Naive thymus-derived CD8-positive, alpha-beta T cell (primary cell): Measurements from ENCODE around the gene MYO3A. TPM values are rescaled to one million over a fixed set of nuclear protein-coding genes. Genes with fewer than 3 reads are reported as not detected.
"Not testable (repeated sequence)": the region's sequence is repeated elsewhere in the genome, so short reads cannot be mapped to it uniquely, and the experiment has no call there.

Experiments
- ATAC-seq, 2 donors: fragments of 150-1000 bp; cut with Tn5 transposase in 1 of 2; sonication (Bioruptor Pico), chemical (Tn5 transposase) in 1 of 2; 1 replicate in 1 of 2; 2 replicates in 1 of 2; pipeline ENCODE4 v1.10.0; 2021; ENCODE audit warnings: mild to moderate bottlenecking in 2 of 2, moderate library complexity in 2 of 2
- POLR2A ChIA-PET: fragments of 350-600 bp; sonication (Branson Sonifier 250); formaldehyde crosslinking; loops from one replicate; lab custom pipeline; 2021; ENCODE audit warnings: antibody characterized with exemption; lab: Charles Lee
- DNase-seq, 10 donors: peaks; one replicate each; pipeline versions ENCODE4 v3.0.0 to v3.0.0-alpha.2; 2020 to 2022
- H3K27ac Mint-ChIP-seq, 10 donors: one replicate each; pipeline ENCODE4 v1.8.0; 2020 to 2022; ENCODE audit warnings: mild to moderate bottlenecking in 10 of 10, mixed read lengths in 10 of 10, moderate library complexity in 4 of 10, inconsistent platforms in 1 of 10
- H3K27me3 Mint-ChIP-seq, 5 donors: one replicate each; pipeline ENCODE4 v1.8.0; 2021 to 2022; ENCODE audit warnings: mixed read lengths in 5 of 5
- H3K36me3 Mint-ChIP-seq, 3 donors: one replicate each; pipeline ENCODE4 v1.8.0; 2020 to 2022; ENCODE audit warnings: mixed read lengths in 3 of 3, mild to moderate bottlenecking in 2 of 3, inconsistent platforms in 1 of 3
- H3K4me1 Mint-ChIP-seq, 4 donors: one replicate each; pipeline ENCODE4 v1.8.0; 2021 to 2022; ENCODE audit warnings: mixed read lengths in 4 of 4
- H3K4me3 Mint-ChIP-seq, 10 donors: one replicate each; pipeline ENCODE4 v1.8.0; 2020 to 2022; ENCODE audit warnings: mild to moderate bottlenecking in 10 of 10, mixed read lengths in 10 of 10, moderate library complexity in 6 of 10, inconsistent platforms in 1 of 10
- H3K9me3 Mint-ChIP-seq, 9 donors: one replicate each; pipeline ENCODE4 v1.8.0; 2020 to 2022; ENCODE audit warnings: mixed read lengths in 9 of 9, mild to moderate bottlenecking in 3 of 9, inconsistent platforms in 1 of 9, moderate library complexity in 1 of 9
- polyA plus RNA-seq, 3 donors: library from polyadenylated mRNA; unstranded; fragments of 300-500 nt; fragmentation: Illumina TruSeq; gene quantifications; one replicate each; pipeline ENCODE4 v1.2.3, GENCODE V29; 2021
- total RNA-seq, 8 experiments: library from RNA in 2 of 8; stranded (reverse) in 2 of 8; gene quantifications; one replicate each; pipeline ENCODE4 v1.2.3 and lab custom pipeline; 2021 to 2026

Gene MYO3A
- total and polyA plus RNA-seq, 5 experiments from 2014 or later, result not detected

DNA sequence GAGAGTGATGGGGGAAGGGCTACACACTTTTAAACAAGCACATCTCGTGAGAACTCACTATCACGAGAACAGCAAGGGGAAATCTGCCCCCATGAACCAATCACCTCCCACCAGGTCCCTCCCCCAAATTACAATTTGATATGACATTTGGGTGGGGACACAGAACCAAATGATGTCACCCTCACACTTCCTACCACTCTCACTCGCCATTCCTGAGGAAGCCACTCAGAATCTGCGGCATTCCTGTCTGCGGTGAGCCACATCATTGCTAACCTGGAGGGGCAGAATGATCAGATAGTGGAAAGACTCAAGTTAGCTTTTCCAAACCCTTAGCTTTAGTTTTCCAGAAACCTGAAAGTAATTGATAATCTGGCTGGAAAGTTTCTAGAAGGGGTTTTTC lies 66.9 kb downstream of the MYO3A start:
- POLR2A ChIA-PET, result no interaction called here
- Mint-ChIP-seq H3K27me3 (peaks cover 9 to 44% (median 24%) of the 10 kb centered on the region in 5 donors), H3K36me3 (no peaks in the 10 kb centered on the region), H3K9me3 (peaks cover 0 to 4% (median 0%) of the 10 kb centered on the region in 9 donors), H3K27ac (no peak overlapping the region), H3K4me3 (no peak overlapping the region), H3K4me1 (no peaks in the 10 kb centered on the region)
- DNase-seq (no peak), ATAC-seq (no peak)

DNA sequence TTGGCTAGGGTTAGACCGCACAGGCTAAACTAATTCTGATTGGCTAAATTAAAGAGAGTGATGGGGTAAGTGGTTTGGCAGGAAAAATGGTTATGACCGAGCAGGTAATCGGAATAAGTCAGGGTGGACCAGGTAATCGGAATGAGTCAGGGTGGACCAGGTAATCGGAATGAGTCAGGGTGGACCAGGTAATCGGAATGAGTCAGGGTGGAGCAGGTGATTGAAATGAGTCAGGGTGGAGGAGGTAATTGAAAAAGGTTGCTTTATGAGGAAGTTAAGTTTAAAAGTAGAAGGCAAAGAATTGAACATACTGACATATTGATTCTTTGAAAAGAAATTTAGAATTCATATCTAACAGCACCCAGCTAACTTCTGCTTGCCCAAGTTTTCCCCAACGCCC lies 68.4 kb downstream of the MYO3A start:
- H3K36me3 Mint-ChIP-seq, DNase-seq, H3K4me1 Mint-ChIP-seq, H3K27ac Mint-ChIP-seq, POLR2A ChIA-PET, H3K4me3 Mint-ChIP-seq, ATAC-seq, H3K9me3 Mint-ChIP-seq: not testable (repeated sequence)
- H3K27me3 Mint-ChIP-seq, result peaks cover 6 to 36% (median 19%) of the 10 kb centered on the region in 5 donors

DNA sequence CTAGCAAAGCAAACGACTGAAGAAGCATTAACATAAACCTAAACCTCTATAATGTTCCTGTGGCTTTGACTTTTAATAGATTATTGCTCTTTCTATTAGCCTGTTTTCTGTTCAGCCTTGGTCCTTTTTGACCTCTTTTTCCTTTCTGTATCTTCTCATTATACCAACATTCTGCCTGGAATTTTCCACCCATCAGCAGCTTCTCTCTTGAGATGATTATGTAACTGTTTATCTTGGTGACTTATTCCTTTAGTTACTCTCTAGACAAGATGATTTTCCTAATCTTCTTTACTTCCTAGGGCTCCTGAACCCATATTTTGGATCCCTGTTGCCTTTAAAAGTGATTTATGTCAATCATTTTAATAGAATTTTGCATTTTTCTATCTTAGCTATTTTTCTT lies 81.1 kb downstream of the MYO3A start:
- no peaks in the 10 kb centered on the region for H3K4me1 Mint-ChIP-seq
- no peak overlapping the region for H3K27ac Mint-ChIP-seq
- POLR2A ChIA-PET, result no interaction called here
- no peaks in the 10 kb centered on the region for H3K36me3 Mint-ChIP-seq
- no peak for DNase-seq
- no peak for ATAC-seq
- peaks cover 1 to 11% (median 6%) of the 10 kb centered on the region in 5 donors for H3K27me3 Mint-ChIP-seq
- no peak overlapping the region for H3K4me3 Mint-ChIP-seq
- peaks cover 0 to 22% (median 2%) of the 10 kb centered on the region in 9 donors for H3K9me3 Mint-ChIP-seq

DNA sequence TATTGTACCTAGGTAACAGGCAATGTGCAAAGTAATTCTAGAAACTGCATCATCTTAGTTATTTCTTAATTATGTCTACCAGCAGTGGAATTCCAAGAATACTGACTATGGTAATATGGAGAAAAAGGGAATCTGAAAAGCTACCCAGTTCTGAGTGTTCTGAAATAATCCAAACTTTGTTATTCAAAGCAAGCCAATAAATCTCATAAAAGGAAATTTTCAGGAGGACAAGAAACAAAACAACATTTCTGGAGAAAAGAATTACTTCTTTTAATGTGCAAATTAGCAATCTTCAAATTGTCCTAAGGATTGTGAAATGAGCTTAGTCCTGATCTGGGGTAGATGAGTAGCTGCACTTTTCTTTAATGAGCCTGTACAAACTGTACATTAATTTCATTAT lies 88.8 kb downstream of the MYO3A start:
- Mint-ChIP-seq H3K27ac (no peak overlapping the region), H3K9me3 (no peaks in the 10 kb centered on the region), H3K4me3 (no peak overlapping the region), H3K4me1 (peaks cover 0 to 2% (median 0%) of the 10 kb centered on the region in 4 donors), H3K36me3 (no peaks in the 10 kb centered on the region), H3K27me3 (peaks cover 0 to 14% (median 4%) of the 10 kb centered on the region in 5 donors)
- DNase-seq, result no peak
- no peak for ATAC-seq
- POLR2A ChIA-PET, result no interaction called here

DNA sequence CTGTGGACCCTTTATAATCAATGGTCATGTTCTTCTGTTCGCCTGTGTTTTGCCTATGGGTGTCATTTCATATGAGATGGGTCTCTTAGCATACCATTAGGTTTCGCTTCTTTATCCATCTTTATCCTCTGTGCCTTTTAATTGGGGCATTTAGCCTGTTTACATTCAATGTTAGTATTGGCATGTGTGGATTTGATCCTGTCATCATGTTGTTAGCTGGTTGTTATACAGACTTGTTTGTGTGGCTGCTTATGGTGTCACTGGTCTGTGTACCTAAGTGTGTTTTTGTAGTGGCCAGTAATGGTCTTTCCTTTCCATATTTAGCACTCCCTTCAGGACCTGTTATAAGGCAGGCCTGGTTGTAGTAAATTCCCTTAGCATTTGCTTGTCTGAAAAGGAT lies 90.3 kb downstream of the MYO3A start:
- Mint-ChIP-seq H3K27me3 (peaks cover 0 to 14% (median 4%) of the 10 kb centered on the region in 5 donors), H3K9me3 (no peaks in the 10 kb centered on the region), H3K27ac (no peak overlapping the region), H3K4me1 (peaks cover 0 to 2% (median 0%) of the 10 kb centered on the region in 4 donors), H3K4me3 (no peak overlapping the region), H3K36me3 (no peaks in the 10 kb centered on the region)
- POLR2A ChIA-PET, result no interaction called here
- DNase-seq, result no peak
- no peak for ATAC-seq

DNA sequence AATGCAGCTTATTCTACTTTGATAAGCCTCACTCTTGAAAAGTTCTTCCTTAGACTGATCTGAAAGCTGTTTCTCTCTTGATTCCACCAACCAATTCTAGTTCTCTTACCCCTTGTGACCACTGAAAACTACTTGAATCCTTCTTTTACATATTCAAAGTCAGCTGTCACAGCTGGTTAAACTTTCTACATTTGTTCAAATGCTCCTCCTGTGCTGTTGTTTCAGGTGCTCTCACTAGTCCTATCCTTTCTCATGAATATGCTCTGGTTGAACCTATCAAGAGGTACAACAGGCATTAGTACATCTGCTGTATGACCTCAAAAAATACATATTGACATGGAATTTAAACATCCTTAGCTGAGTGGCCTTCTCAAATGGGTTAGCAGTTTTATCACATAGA lies 91.5 kb downstream of the MYO3A start:
- no peaks in the 10 kb centered on the region for H3K36me3 Mint-ChIP-seq
- no peak for ATAC-seq
- POLR2A ChIA-PET, result no interaction called here
- no peak overlapping the region for H3K4me3 Mint-ChIP-seq
- H3K27ac Mint-ChIP-seq, result no peak overlapping the region
- no peaks in the 10 kb centered on the region for H3K9me3 Mint-ChIP-seq
- H3K4me1 Mint-ChIP-seq, result peaks cover 0 to 2% (median 0%) of the 10 kb centered on the region in 4 donors
- no peak for DNase-seq
- peaks cover 0 to 14% (median 4%) of the 10 kb centered on the region in 5 donors for H3K27me3 Mint-ChIP-seq

DNA sequence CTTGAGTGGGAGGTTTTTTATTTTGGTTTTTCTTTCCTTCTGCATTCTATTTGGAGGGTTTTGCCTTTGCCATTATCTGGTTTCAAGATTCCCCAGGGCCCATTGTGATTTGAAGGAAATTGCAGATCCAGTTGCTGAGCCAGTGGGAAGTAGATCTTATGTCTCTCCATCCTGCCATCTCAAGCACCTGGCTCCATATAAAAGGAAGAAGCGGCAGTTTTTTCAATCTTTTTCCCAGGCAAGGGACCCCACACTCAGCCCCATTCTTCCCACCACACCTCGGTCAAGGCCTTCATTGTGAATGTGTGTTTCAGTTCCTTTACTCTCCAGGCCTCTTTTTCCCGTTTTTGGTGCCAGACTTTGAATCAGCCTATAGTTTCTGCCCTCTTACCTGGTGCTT lies 95.8 kb downstream of the MYO3A start:
- Mint-ChIP-seq H3K27me3 (peaks cover 0 to 8% (median 4%) of the 10 kb centered on the region in 5 donors), H3K9me3 (peaks cover 0 to 4% (median 0%) of the 10 kb centered on the region in 9 donors), H3K36me3 (no peaks in the 10 kb centered on the region), H3K4me1 (peaks cover 0 to 2% (median 0%) of the 10 kb centered on the region in 4 donors), H3K4me3 (no peak overlapping the region), H3K27ac (no peak overlapping the region)
- DNase-seq (no peak), ATAC-seq (no peak)
- POLR2A ChIA-PET, result no interaction called here

DNA sequence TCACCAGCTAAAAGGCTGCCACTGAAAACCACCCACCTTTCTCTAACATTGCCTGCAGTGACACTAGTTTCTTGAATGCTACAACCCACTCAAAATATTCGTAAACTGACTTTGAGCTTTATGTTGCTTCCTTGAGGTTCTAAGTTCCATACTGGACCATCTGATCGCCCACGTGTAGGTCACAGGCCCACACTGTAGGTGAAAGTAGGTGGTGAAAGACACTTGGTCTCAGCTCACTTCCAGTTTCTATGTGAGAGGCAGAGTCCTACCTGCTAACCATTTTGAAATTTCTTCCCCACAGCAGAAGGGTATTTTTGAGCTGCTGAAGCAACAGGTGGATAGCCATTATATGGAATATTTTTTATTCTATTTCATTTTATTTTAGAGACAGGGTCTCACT lies 97.3 kb downstream of the MYO3A start:
- Mint-ChIP-seq H3K27ac (no peak overlapping the region), H3K9me3 (peaks cover 0 to 4% (median 0%) of the 10 kb centered on the region in 9 donors), H3K4me1 (no peaks in the 10 kb centered on the region), H3K36me3 (no peaks in the 10 kb centered on the region), H3K4me3 (no peak overlapping the region), H3K27me3 (peaks cover 0 to 7% (median 4%) of the 10 kb centered on the region in 5 donors)
- DNase-seq, result no peak
- no peak for ATAC-seq
- POLR2A ChIA-PET, result no interaction called here

DNA sequence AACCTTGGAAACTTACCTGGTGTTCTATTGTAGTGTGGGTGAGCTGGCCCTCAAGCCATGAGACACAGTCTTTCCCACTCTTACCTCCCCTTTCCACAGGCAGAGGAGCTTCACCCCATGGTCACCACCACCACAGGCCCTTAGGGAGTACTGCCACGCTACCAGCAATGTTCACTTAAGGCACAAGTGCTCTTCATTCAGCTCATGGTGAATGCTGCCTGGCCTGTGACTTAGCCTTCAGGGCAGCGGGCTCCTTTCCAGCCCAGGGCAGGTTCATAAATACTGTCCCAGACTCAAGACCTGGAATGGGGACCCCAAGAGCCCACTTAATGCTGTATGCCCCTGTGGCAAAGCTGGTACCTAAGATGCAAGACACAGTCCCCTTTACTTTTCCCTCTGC lies 109.4 kb downstream of the MYO3A start:
- Mint-ChIP-seq H3K27me3 (peaks cover 0 to 25% (median 2%) of the 10 kb centered on the region in 5 donors), H3K9me3 (peaks cover 10 to 41% (median 18%) of the 10 kb centered on the region in 9 donors), H3K27ac (no peak overlapping the region), H3K36me3 (peaks cover 0 to 24% (median 0%) of the 10 kb centered on the region in 3 donors), H3K4me3 (no peak overlapping the region), H3K4me1 (no peaks in the 10 kb centered on the region)
- DNase-seq (no peak), ATAC-seq (no peak)
- POLR2A ChIA-PET, result no interaction called here

DNA sequence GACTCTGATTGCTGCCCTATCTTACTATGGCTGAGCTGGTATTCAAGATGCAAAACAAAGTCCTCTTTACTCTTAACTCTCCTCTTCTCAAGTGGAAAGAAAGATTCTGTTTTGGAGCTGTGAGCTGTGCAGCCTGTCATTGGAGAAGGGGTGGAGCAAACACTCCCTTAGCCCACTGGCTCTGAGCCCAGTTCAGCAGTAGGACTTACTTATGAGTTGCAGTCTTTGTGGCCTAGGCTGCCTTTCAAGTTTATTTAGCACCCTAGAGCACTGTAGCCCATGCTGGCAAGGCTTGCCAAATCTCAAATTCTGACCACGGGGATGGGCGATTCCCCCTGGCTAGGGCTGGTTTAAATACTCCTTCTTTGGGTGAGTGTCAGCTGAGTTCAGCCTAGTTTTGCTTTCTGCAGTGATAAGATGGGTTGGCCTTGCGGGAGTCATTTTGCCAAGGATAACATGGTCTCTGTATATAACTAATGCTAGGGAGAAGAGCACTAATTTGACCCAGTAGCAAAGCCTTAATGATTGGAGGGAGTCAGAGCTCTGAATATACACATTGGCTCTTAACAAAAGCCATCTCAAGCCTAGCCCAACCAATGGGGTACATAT lies 110.2 kb downstream of the MYO3A start:
- DNase-seq (no peak), ATAC-seq (no peak)
- Mint-ChIP-seq H3K27me3 (peaks cover 2 to 32% (median 6%) of the 10 kb centered on the region in 5 donors), H3K27ac (no peak overlapping the region), H3K36me3 (peaks cover 0 to 22% (median 0%) of the 10 kb centered on the region in 3 donors), H3K9me3 (peaks cover 8 to 36% (median 15%) of the 10 kb centered on the region in 9 donors), H3K4me3 (no peak overlapping the region), H3K4me1 (no peaks in the 10 kb centered on the region)
- POLR2A ChIA-PET, result no interaction called here

DNA sequence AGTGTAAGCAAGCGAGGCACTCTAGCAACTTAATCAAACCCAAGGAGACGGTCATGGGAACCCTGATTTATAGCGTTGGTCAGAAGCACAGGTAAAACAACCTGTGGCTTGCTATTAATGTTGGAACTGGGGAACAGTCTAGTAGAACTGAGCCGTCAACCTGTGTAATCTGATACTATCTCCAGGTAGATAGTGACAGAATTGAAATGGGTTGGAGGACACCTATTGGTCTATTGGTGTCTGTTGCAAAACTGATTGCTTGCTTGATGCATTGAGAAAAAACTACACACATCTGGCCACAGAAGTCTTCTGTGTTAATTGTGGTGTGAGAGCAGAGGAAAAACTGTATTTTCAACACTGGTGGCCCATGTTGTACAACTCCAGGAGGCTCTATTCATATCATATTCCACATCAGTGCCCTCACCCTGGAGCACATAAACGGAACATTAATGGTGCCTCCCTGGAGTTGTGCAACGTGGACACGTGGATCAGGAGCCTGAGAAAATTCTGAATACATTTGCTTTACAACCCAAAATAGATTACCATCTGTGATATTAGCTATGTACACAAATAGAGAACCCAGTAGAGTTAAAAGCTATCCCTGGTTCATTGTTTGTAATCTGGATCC lies 112.2 kb downstream of the MYO3A start:
- H3K27ac Mint-ChIP-seq, result no peak overlapping the region
- peaks cover 3 to 40% (median 8%) of the 10 kb centered on the region in 5 donors for H3K27me3 Mint-ChIP-seq
- POLR2A ChIA-PET, result no interaction called here
- no peak for ATAC-seq
- H3K4me1 Mint-ChIP-seq, result no peaks in the 10 kb centered on the region
- H3K4me3 Mint-ChIP-seq, result no peak overlapping the region
- no peak for DNase-seq
- peaks cover 0 to 6% (median 0%) of the 10 kb centered on the region in 3 donors for H3K36me3 Mint-ChIP-seq
- peaks cover 0 to 20% (median 8%) of the 10 kb centered on the region in 9 donors for H3K9me3 Mint-ChIP-seq

DNA sequence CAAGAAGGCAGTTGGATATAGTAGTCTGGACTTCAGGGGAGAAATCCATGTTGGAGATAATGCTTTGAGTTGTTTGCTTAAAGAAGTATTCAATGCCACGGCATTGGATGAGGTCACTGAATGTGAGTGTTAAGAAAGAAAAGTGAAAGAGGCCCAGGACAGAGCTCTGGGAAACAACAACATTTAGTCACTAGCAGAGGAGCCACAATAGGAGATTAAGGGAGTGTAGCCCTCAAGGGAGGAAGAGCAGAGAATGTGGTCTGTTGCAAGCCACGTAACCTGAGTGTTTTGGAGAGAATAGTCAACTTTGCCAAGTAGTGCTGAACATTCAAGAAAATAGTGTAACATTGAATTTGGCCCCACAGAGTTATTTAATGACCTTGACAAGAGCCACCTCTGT lies 114.7 kb downstream of the MYO3A start:
- Mint-ChIP-seq H3K36me3 (no peaks in the 10 kb centered on the region), H3K4me1 (no peaks in the 10 kb centered on the region), H3K4me3 (no peak overlapping the region), H3K27me3 (peaks cover 3 to 27% (median 7%) of the 10 kb centered on the region in 5 donors), H3K27ac (no peak overlapping the region), H3K9me3 (peaks cover 0 to 3% (median 0%) of the 10 kb centered on the region in 9 donors)
- POLR2A ChIA-PET, result no interaction called here
- ATAC-seq (no peak), DNase-seq (no peak)

DNA sequence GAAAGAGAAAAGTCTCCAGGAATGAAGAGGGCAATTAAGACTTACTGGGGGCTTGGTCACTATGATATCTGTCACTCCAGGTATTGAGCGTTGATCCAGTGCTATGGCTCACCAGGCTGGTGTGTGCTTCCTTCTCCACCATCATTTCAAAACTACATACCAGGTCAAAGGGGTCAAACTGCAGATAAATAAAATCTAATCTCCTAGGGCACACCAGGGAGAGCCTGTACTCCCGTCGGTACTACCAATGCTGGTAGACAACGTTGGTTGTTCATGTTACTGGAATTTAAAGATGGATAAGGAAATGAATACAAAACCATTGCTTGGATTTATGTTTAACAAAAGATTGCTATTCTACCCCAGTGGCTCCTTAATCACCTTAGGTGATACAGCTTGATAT lies 118.3 kb downstream of the MYO3A start:
- Mint-ChIP-seq H3K4me1 (no peaks in the 10 kb centered on the region), H3K36me3 (no peaks in the 10 kb centered on the region), H3K27me3 (peaks cover 6 to 48% (median 16%) of the 10 kb centered on the region in 5 donors), H3K27ac (no peak overlapping the region), H3K4me3 (no peak overlapping the region), H3K9me3 (peaks cover 0 to 20% (median 8%) of the 10 kb centered on the region in 9 donors)
- no peak for ATAC-seq
- no peak for DNase-seq
- POLR2A ChIA-PET, result no interaction called here
